ENCODE measurements around the gene LHFPL6. TPM values are rescaled to one million over a fixed set of nuclear protein-coding genes. Genes with fewer than 3 reads are reported as not detected.

Gene LHFPL6
- total RNA-seq = under 1 TPM in 1 of 2 experiments, not detected in 1; 0.14 TPM

- Mint-ChIP-seq H3K27ac (no peak within 1 kb of the TSS), H3K36me3 (no peaks in the 10 kb centered on the region), H3K4me1 (peaks cover 10% of the 10 kb centered on the region), H3K9me3 (no peaks in the 10 kb centered on the region), H3K27me3 (peaks cover 65% of the 10 kb centered on the region), H3K4me3 (peak within 1 kb of the TSS; percentile 76)
- POLR2A ChIA-PET = no interaction called here
- DNase-seq (peak; percentile 67), ATAC-seq (ENCODE audit: low read depth) (peak; percentile 98)
These were observed at the start of gene LHFPL6 for GRCh38 chr13:39602614-39603366. Gene LHFPL6, minus strand, starts transcription at chr13:39603193.

GRCh38 chr13:39646122-39646521, 43.1 kb upstream of the LHFPL6 start:
- H3K36me3 Mint-ChIP-seq = no peaks in the 10 kb centered on the region
- H3K4me1 Mint-ChIP-seq = no peaks in the 10 kb centered on the region
- no peak for DNase-seq
- no peak overlapping the region for H3K4me3 Mint-ChIP-seq
- H3K9me3 Mint-ChIP-seq = no peaks in the 10 kb centered on the region
- ATAC-seq (ENCODE audit: low read depth) = no peak
- H3K27me3 Mint-ChIP-seq = peaks cover 13% of the 10 kb centered on the region
- no peak overlapping the region for H3K27ac Mint-ChIP-seq
- POLR2A ChIA-PET = no interaction called here

- Mint-ChIP-seq H3K36me3 (no peaks in the 10 kb centered on the region), H3K9me3 (no peaks in the 10 kb centered on the region), H3K4me1 (no peaks in the 10 kb centered on the region), H3K27ac (no peak overlapping the region), H3K4me3 (no peak overlapping the region), H3K27me3 (peaks cover 6% of the 10 kb centered on the region)
- ATAC-seq (ENCODE audit: low read depth) (no peak), DNase-seq (no peak)
- POLR2A ChIA-PET = no interaction called here
These were observed 38.7 kb upstream of the LHFPL6 start for GRCh38 chr13:39641645-39642044.

- Mint-ChIP-seq H3K36me3 (no peaks in the 10 kb centered on the region), H3K9me3 (no peaks in the 10 kb centered on the region), H3K27ac (no peak overlapping the region), H3K4me1 (no peaks in the 10 kb centered on the region), H3K4me3 (no peak overlapping the region), H3K27me3 (peaks cover 10% of the 10 kb centered on the region)
- ATAC-seq (ENCODE audit: low read depth) (no peak), DNase-seq (no peak)
- POLR2A ChIA-PET = no interaction called here
These were observed 34.9 kb upstream of the LHFPL6 start for GRCh38 chr13:39637890-39638289.

DNA sequence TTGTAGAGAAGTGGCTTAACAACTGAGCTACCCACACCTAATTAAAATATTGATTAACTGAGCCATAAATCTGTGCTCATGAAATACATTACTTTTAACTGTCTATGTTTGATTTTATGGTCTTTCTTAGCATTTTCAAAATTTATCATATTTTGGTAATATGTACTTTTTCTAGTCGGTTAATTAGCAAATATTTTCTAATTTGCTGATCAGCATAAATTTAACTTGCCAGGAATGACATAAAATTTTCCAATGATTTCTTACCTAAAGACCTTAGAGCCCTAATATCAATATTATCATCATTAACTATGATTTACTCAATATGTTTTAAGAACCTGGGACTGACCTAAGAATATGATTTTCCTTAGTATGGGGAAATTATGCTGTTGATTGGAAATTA, 32.6 kb upstream of the LHFPL6 start:
- POLR2A ChIA-PET = no interaction called here
- peaks cover 6% of the 10 kb centered on the region for H3K9me3 Mint-ChIP-seq
- no peak overlapping the region for H3K27ac Mint-ChIP-seq
- no peak overlapping the region for H3K4me3 Mint-ChIP-seq
- peaks cover 4% of the 10 kb centered on the region for H3K27me3 Mint-ChIP-seq
- no peaks in the 10 kb centered on the region for H3K36me3 Mint-ChIP-seq
- ATAC-seq (ENCODE audit: low read depth) (no peak), DNase-seq (no peak)
- no peaks in the 10 kb centered on the region for H3K4me1 Mint-ChIP-seq

- Mint-ChIP-seq H3K4me3 (no peak overlapping the region), H3K27me3 (peaks cover 7% of the 10 kb centered on the region), H3K27ac (no peak overlapping the region), H3K36me3 (no peaks in the 10 kb centered on the region), H3K9me3 (peaks cover 6% of the 10 kb centered on the region), H3K4me1 (no peaks in the 10 kb centered on the region)
- ATAC-seq (ENCODE audit: low read depth) (no peak), DNase-seq (no peak)
- POLR2A ChIA-PET = no interaction called here
These were observed 30.0 kb upstream of the LHFPL6 start for GRCh38 chr13:39632994-39633393.

DNA sequence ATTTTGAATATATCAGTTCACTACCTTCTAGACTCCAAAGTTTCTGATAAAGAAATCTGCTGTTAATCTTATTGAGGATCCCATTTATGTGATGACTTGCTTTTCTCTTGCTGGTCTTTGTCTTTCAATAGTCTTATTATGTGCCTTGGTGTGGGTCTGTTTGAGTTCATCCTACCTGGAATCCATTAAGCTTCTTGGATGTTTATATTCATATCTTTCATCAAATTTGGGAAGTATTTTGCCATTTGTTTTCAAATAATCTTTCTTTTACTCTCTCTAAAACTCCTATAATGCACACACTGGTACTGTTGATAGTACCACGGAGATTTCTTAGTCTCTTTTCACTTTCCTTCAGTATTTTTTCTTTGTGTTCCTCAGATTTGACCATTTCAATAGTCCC, 28.3 kb upstream of the LHFPL6 start:
- H3K27me3 Mint-ChIP-seq = peaks cover 3% of the 10 kb centered on the region
- ATAC-seq (ENCODE audit: low read depth) = no peak
- POLR2A ChIA-PET = no interaction called here

GRCh38 chr13:39623466-39623865, 20.5 kb upstream of the LHFPL6 start:
- no peak overlapping the region for H3K27ac Mint-ChIP-seq
- ATAC-seq (ENCODE audit: low read depth) = no peak
- DNase-seq = no peak
- no peaks in the 10 kb centered on the region for H3K9me3 Mint-ChIP-seq
- H3K4me3 Mint-ChIP-seq = no peak overlapping the region
- peaks cover 14% of the 10 kb centered on the region for H3K27me3 Mint-ChIP-seq
- no peaks in the 10 kb centered on the region for H3K4me1 Mint-ChIP-seq
- no peaks in the 10 kb centered on the region for H3K36me3 Mint-ChIP-seq
- POLR2A ChIA-PET = no interaction called here

More for the DNA sequence above, 28.3 kb upstream of the LHFPL6 start:
- Mint-ChIP-seq H3K27ac (no peak overlapping the region), H3K4me3 (no peak overlapping the region), H3K9me3 (peaks cover 6% of the 10 kb centered on the region), H3K4me1 (no peaks in the 10 kb centered on the region), H3K36me3 (no peaks in the 10 kb centered on the region)
- no peak for DNase-seq

GRCh38 chr13:39618561-39618960, 15.6 kb upstream of the LHFPL6 start:
- Mint-ChIP-seq H3K36me3 (no peaks in the 10 kb centered on the region), H3K27ac (no peak overlapping the region), H3K4me1 (no peaks in the 10 kb centered on the region), H3K27me3 (peaks cover 16% of the 10 kb centered on the region), H3K9me3 (no peaks in the 10 kb centered on the region), H3K4me3 (no peak overlapping the region)
- ATAC-seq (ENCODE audit: low read depth) = no peak
- DNase-seq = no peak
- POLR2A ChIA-PET = no interaction called here

DNA sequence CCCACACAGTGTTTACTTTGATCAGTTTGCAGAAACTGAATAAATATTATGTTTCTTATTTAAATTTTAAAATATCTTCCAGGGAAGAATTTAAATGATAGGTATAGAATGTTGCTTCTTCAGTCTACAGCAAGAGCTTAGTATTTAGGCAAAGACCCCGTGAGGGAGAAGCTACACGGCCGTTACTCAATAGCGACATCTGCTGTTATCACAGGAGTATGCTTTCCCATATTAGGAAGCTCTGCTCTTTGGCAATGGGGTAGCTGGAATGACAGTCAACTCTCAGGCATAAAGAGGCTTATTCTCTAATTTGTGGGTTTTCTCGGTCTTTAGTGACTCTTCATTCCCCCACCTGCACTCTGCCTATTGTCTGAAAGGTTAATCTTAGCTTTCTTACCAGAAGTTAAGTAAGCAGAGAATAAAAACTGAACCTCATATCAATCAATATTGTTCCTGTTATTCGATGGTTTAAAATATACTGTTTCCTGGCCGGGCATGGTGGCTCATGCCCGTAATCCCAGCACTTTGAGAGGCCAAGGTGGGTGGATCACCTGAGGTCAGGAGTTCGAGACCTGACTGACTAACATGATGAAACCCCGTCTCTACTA, 13.2 kb upstream of the LHFPL6 start:
- H3K4me3 Mint-ChIP-seq = no peak overlapping the region
- no peaks in the 10 kb centered on the region for H3K36me3 Mint-ChIP-seq
- ATAC-seq (ENCODE audit: low read depth) (peak; percentile 50), DNase-seq (no peak)
- no peaks in the 10 kb centered on the region for H3K9me3 Mint-ChIP-seq
- H3K27ac Mint-ChIP-seq = no peak overlapping the region
- no peaks in the 10 kb centered on the region for H3K4me1 Mint-ChIP-seq
- POLR2A ChIA-PET = no interaction called here
- peaks cover 8% of the 10 kb centered on the region for H3K27me3 Mint-ChIP-seq

DNA sequence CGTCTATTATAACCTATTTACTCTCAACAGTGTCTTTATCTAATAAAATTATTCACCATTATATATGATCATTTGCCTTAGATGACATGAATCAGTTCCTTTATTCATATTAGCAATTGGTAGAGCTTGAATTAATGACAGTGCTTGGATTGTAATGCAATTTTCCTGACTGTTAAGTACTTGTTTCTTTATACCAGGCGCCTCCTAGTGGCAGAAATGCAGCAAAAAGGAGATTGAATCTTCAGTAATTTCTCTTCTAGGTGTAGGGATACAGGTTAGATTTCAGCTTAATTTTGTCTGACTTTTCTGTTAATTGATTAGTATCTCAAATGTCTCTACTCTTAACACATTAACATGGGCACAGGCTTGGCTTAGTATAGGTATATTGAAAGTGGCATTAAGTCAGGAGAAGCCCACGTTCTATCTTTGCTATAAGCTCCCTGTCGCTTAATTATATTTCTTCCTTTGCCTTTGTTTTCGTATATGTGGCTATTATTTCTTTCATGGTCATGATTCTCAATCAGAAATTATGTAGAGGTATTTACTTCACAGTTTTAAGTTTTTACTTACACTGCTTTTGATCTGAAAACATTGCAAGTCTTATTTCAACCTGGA, 9.1 kb upstream of the LHFPL6 start:
- no peak for ATAC-seq (ENCODE audit: low read depth)
- Mint-ChIP-seq H3K4me1 (no peaks in the 10 kb centered on the region), H3K27me3 (peaks cover 9% of the 10 kb centered on the region), H3K9me3 (no peaks in the 10 kb centered on the region), H3K36me3 (no peaks in the 10 kb centered on the region), H3K4me3 (no peak overlapping the region), H3K27ac (no peak overlapping the region)
- POLR2A ChIA-PET = no interaction called here
- no peak for DNase-seq

DNA sequence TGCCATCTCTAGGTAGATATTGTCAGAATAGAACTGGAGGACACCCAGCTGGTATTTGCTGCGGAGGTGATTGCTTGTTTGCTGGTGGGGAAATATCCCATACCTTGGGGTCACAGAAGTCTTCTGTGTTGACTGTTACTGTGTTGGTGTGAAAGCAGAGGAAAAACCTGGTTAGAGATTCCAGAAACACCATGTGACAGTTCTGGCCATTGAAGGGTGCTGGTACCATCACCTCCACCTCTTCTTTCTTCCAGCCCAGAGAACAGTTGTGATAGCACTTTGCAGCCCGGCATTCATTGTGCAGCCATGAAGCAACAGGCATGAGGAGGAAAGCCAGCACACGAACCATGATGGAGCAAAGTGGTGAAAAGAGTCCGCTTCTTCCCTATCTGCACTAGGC, 4.9 kb upstream of the LHFPL6 start:
- Mint-ChIP-seq H3K4me1 (peaks cover 3% of the 10 kb centered on the region), H3K4me3 (no peak overlapping the region), H3K9me3 (no peaks in the 10 kb centered on the region), H3K27ac (no peak overlapping the region), H3K27me3 (peaks cover 31% of the 10 kb centered on the region), H3K36me3 (no peaks in the 10 kb centered on the region)
- POLR2A ChIA-PET = no interaction called here
- DNase-seq (no peak), ATAC-seq (ENCODE audit: low read depth) (no peak)

DNA sequence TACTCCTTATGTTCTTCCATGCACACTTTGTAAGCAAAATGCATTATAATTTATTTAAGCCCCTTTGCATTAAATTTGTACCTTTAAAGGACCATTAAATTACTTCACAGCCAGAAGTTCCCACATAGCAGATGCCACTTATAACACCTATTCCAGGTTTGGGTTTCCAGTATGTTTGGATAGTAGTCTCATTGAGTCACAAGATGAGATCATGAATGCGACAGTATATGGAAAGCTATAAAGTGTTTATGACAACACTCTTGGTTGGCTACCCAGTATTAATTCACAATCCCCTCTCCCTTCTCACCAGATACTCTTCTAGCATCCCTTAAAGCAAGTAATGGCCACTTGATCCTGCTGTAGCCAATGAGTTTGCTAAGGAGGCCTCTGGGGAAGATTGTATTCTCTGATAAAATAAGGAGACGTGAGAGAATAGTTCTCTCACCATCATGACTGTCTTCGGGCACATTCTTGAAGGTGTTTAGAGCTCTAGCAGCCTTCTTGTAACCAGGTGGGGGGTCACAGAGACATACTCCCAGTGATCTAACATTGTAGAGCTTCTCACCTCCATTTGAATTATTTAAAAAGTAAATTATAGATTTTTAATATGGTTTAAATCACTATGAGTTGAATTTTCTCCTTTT, 2.8 kb upstream of the LHFPL6 start:
- ATAC-seq (ENCODE audit: low read depth) = no peak
- POLR2A ChIA-PET = no interaction called here
- Mint-ChIP-seq H3K36me3 (no peaks in the 10 kb centered on the region), H3K4me1 (peaks cover 10% of the 10 kb centered on the region), H3K27ac (no peak overlapping the region), H3K4me3 (no peak overlapping the region), H3K27me3 (peaks cover 48% of the 10 kb centered on the region), H3K9me3 (no peaks in the 10 kb centered on the region)
- no peak for DNase-seq

- no peak overlapping the region for H3K4me3 Mint-ChIP-seq
These were observed 1.8 kb upstream of the LHFPL6 start for GRCh38 chr13:39604756-39605155.

More at GRCh38 chr13:39604756-39605155, 1.8 kb upstream of the LHFPL6 start:
- DNase-seq (no peak), ATAC-seq (ENCODE audit: low read depth) (no peak)
- Mint-ChIP-seq H3K9me3 (no peaks in the 10 kb centered on the region), H3K4me1 (peaks cover 10% of the 10 kb centered on the region), H3K36me3 (no peaks in the 10 kb centered on the region), H3K27me3 (peaks cover 56% of the 10 kb centered on the region), H3K27ac (no peak overlapping the region)
- POLR2A ChIA-PET = no interaction called here
